ENCODE measurements around the gene HDAC6.

GRCh38 chrX:48786825-48787504 lies 14.9 kb upstream of the HDAC6 start:
- TF ChIP-seq ZNF274 (IDR thresholded peaks at IDR 0.05; ENCODE audit: low read depth, low read length) (no peak), YY1 (IDR thresholded peaks at IDR 0.05; ENCODE audit: insufficient read depth, insufficient read length) (no peak)

Data from NT2/D1 (cell line).